ENCODE data around the gene PLEKHN1.

DNA sequence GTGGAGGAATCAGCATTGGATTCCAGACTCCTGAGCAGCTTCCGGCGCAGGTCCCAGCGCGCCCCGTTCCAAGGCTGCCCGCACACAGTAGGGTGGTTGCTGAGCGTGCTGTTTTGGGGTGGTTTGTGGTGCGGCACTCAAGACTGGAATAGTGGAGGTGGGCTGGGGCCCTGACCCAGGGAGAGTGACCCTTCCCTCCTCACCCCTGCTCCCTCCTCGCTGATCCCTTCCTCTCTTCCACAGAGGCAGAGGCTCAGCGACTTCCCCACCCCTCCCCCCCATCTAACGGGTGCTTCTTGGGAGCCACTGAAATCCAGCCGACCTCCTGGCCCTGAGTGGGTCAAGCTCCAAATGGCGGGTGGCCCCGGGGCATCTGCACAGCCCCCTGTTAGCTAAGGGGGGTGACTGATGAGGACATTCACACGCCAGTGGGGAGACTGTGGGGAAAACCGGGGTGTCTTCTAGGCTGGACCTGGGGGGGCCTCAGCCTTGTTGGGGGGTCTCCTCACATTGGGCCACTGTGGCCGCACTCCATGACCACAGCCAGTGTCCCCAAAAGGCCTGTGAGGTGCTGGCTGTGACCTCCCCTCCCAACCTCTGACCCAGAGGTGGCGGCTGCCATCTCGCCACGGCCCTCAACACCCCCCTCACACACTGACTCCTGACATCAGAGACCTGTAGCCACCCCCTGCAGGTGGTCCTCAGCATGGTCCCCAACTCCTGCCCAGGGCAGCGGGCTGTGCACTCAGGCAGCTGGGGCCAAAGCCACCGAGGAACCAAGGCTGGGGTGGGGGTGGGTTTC, 37.5 kb downstream of the PLEKHN1 start:
- TF ChIP-seq MXI1 (IDR thresholded peaks at IDR 0.05; ENCODE audit: borderline replicate concordance, low read depth, low read length) (no peak), RAD21 (IDR thresholded peaks at IDR 0.05; ENCODE audit: low read length) (no peak), POLR2A (IDR thresholded peaks at IDR 0.05; ENCODE audit: low read depth, low read length) (no peak)
- TF ChIP-seq, protein P1, sequence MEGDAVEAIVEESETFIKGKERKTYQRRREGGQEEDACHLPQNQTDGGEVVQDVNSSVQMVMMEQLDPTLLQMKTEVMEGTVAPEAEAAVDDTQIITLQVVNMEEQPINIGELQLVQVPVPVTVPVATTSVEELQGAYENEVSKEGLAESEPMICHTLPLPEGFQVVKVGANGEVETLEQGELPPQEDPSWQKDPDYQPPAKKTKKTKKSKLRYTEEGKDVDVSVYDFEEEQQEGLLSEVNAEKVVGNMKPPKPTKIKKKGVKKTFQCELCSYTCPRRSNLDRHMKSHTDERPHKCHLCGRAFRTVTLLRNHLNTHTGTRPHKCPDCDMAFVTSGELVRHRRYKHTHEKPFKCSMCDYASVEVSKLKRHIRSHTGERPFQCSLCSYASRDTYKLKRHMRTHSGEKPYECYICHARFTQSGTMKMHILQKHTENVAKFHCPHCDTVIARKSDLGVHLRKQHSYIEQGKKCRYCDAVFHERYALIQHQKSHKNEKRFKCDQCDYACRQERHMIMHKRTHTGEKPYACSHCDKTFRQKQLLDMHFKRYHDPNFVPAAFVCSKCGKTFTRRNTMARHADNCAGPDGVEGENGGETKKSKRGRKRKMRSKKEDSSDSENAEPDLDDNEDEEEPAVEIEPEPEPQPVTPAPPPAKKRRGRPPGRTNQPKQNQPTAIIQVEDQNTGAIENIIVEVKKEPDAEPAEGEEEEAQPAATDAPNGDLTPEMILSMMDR (conservative IDR thresholded peaks at IDR 0.05; ENCODE audit: low read depth, low read length) = no peak
